Transverse colon (tissue), 4 donors: Measurements from ENCODE around the gene DYNC2LI1.

Experiments
- CTCF ChIP-seq, 5 experiments: fragments of 200-600 bp in 3 of 5; fragments of 450-650 bp in 2 of 5; sonication (generic) in 3 of 5; IDR thresholded peaks; 1 replicate in 2 of 5; 2 replicates in 3 of 5; pipeline ENCODE4 v1.5.1; 2016 to 2017; ENCODE audit warnings: antibody characterized with exemption in 5 of 5, inconsistent platforms in 3 of 5, mild to moderate bottlenecking in 2 of 5, moderate library complexity in 1 of 5
- POLR2A ChIP-seq: fragments of 450-650 bp; IDR thresholded peaks from one replicate; pipeline ENCODE4 v1.6.1; 2016; ENCODE audit warnings: antibody characterized with exemption, mild to moderate bottlenecking, moderate library complexity
- POLR2AphosphoS5 ChIP-seq, 3 donors: sonication (generic); formaldehyde crosslinking; IDR thresholded peaks; one replicate each; pipeline ENCODE4 v1.6.1; 2016; ENCODE audit warnings: antibody characterized with exemption in 3 of 3

- TF ChIP-seq POLR2A (no peak), POLR2AphosphoS5 (IDR thresholded peaks at IDR 0.05) (no peak), CTCF (IDR thresholded peaks at IDR 0.05) (no peak)
Observed at GRCh38 chr2:43802135-43802534, 28.3 kb downstream of the DYNC2LI1 start.
